H9 (cell line): Measurements from ENCODE around the gene CD52. TPM values are rescaled to one million over a fixed set of nuclear protein-coding genes. Genes with fewer than 3 reads are reported as not detected.
A peak's percentile ranks its signal among the peaks of the same experiment; 100 is the strongest.

Source experiments
- DNase-seq: peaks from one replicate; pipeline ENCODE4 v3.0.0-alpha.2; 2017
- H2AFZ ChIP-seq: one replicate; pipeline ENCODE4 v1.6.1; 2013; ENCODE audit warnings: mild to moderate bottlenecking, low read length, control low read depth, moderate library complexity
- H2AK5ac ChIP-seq: 2 replicates; pipeline ENCODE4 v1.6.1; 2013; ENCODE audit warnings: low read length, control low read depth, mixed read lengths; ENCODE audit not compliant: insufficient read length
- H2BK120ac ChIP-seq: one replicate; pipeline ENCODE4 v1.6.1; 2013; ENCODE audit warnings: low read depth, mild to moderate bottlenecking, low read length, control low read depth, inconsistent platforms; ENCODE audit not compliant: poor library complexity, severe bottlenecking
- H2BK12ac ChIP-seq: 2 replicates; pipeline ENCODE4 v1.6.1; 2013; ENCODE audit warnings: low read length, control low read depth, mixed read lengths, low read depth; ENCODE audit not compliant: insufficient read length
- H2BK15ac ChIP-seq: 2 replicates; pipeline ENCODE4 v1.6.1; 2013; ENCODE audit warnings: low read depth, low read length, control low read depth
- H2BK20ac ChIP-seq: one replicate; pipeline ENCODE4 v1.6.1; 2013; ENCODE audit warnings: low read depth, mild to moderate bottlenecking, low read length, control low read depth, inconsistent platforms; ENCODE audit not compliant: poor library complexity, severe bottlenecking
- H2BK5ac ChIP-seq: 2 replicates; pipeline ENCODE4 v1.6.1; 2013; ENCODE audit warnings: low read length, control low read depth, mixed read lengths; ENCODE audit not compliant: insufficient read length
- H3K14ac ChIP-seq: 2 replicates; pipeline ENCODE4 v1.6.1; 2013; ENCODE audit warnings: low read length, control low read depth; ENCODE audit not compliant: insufficient read depth
- H3K18ac ChIP-seq: 2 replicates; pipeline ENCODE4 v1.6.1; 2013; ENCODE audit warnings: low read depth, mild to moderate bottlenecking, mixed read lengths, low read length, control low read depth; ENCODE audit not compliant: insufficient read length
- H3K23ac ChIP-seq: 2 replicates; pipeline ENCODE4 v1.6.1; 2013; ENCODE audit warnings: low read length, control low read depth, mixed read lengths, low read depth; ENCODE audit not compliant: insufficient read length
- H3K23me2 ChIP-seq: 2 replicates; pipeline ENCODE4 v1.6.1; 2013; ENCODE audit warnings: low read depth, mild to moderate bottlenecking, mixed read lengths, low read length, control low read depth; ENCODE audit not compliant: insufficient read length, poor library complexity, severe bottlenecking
- H3K27ac ChIP-seq: 2 replicates; pipeline ENCODE4 v1.5.1; 2013; ENCODE audit warnings: low read length, control low read depth, mixed read lengths, low read depth; ENCODE audit not compliant: insufficient read length
- H3K27me3 ChIP-seq: 2 replicates; pipeline ENCODE4 v1.6.1; 2013; ENCODE audit warnings: low read length, control low read depth, inconsistent platforms; ENCODE audit not compliant: insufficient read depth
- H3K4ac ChIP-seq: 2 replicates; pipeline ENCODE4 v1.6.1; 2013; ENCODE audit warnings: low read depth, mild to moderate bottlenecking, control low read depth, inconsistent platforms, low read length, moderate library complexity
- H3K4me1 ChIP-seq: 2 replicates; pipeline ENCODE4 v1.6.1; 2013; ENCODE audit warnings: low read length, control low read depth, inconsistent platforms; ENCODE audit not compliant: insufficient read depth
- H3K4me2 ChIP-seq: 2 replicates; pipeline ENCODE4 v1.6.1; 2013; ENCODE audit warnings: low read length, control low read depth, mixed read lengths; ENCODE audit not compliant: insufficient read length, insufficient read depth
- H3K56ac ChIP-seq: 2 replicates; pipeline ENCODE4 v1.6.1; 2013; ENCODE audit warnings: low read depth, mild to moderate bottlenecking, mixed read lengths, low read length, control low read depth; ENCODE audit not compliant: insufficient read length
- H3K79me1 ChIP-seq: 2 replicates; pipeline ENCODE4 v1.6.1; 2013; ENCODE audit warnings: low read depth, mild to moderate bottlenecking, moderate library complexity, low read length, control low read depth, inconsistent platforms; ENCODE audit not compliant: insufficient read depth, poor library complexity, severe bottlenecking
- H3K79me2 ChIP-seq: 2 replicates; pipeline ENCODE4 v1.6.1; 2013; ENCODE audit warnings: low read length, control low read depth, inconsistent platforms; ENCODE audit not compliant: insufficient read depth
- H3K9ac ChIP-seq: 2 replicates; pipeline ENCODE4 v1.6.1; 2013; ENCODE audit warnings: low read length, control low read depth, mixed read lengths; ENCODE audit not compliant: insufficient read length; ENCODE audit errors: extremely low read depth
- H3K9me3 ChIP-seq: one replicate; pipeline ENCODE4 v1.6.1; 2013; ENCODE audit warnings: low read depth, low read length, inconsistent platforms; ENCODE audit not compliant: control insufficient read depth
- H3T11ph ChIP-seq: one replicate; pipeline ENCODE4 v1.6.1; 2013; ENCODE audit warnings: mild to moderate bottlenecking, low read length, control low read depth, inconsistent platforms
- H4K20me1 ChIP-seq: one replicate; pipeline ENCODE4 v1.6.1; 2013; ENCODE audit not compliant: control insufficient read depth, insufficient read length, insufficient read depth
- H4K5ac ChIP-seq: 2 replicates; pipeline ENCODE4 v1.6.1; 2013; ENCODE audit warnings: low read depth, mild to moderate bottlenecking, mixed read lengths, low read length, control low read depth; ENCODE audit not compliant: insufficient read length
- H4K8ac ChIP-seq: replicated peaks from 2 replicates; pipeline ENCODE4 v1.6.1; 2013; ENCODE audit warnings: low read length, control low read depth, mixed read lengths, low read depth; ENCODE audit not compliant: insufficient read length
- H4K91ac ChIP-seq: 2 replicates; pipeline ENCODE4 v1.6.1; 2013; ENCODE audit warnings: low read depth, mild to moderate bottlenecking, moderate library complexity, mixed read lengths, low read length, control low read depth; ENCODE audit not compliant: insufficient read length
- H3K27ac Mint-ChIP-seq, 3 experiments: 2 replicates in 2 of 3; 3 replicates in 1 of 3; pipeline ENCODE4 v1.8.0; 2020 to 2021; ENCODE audit warnings: mixed read lengths in 3 of 3, mild to moderate bottlenecking in 1 of 3, moderate library complexity in 1 of 3
- H3K27me3 Mint-ChIP-seq: 2 replicates; pipeline ENCODE4 v1.8.0; 2021; ENCODE audit warnings: low read depth, mild to moderate bottlenecking, moderate library complexity, mixed read lengths
- H3K36me3 Mint-ChIP-seq, 3 experiments: 2 replicates in 2 of 3; 3 replicates in 1 of 3; pipeline ENCODE4 v1.8.0; 2020 to 2021; ENCODE audit warnings: low read depth in 3 of 3, mixed read lengths in 3 of 3; ENCODE audit not compliant: insufficient read depth in 1 of 3
- H3K4me1 Mint-ChIP-seq, 2 experiments: 2 replicates each; pipeline ENCODE4 v1.8.0; 2020; ENCODE audit warnings: mixed read lengths in 2 of 2
- H3K4me3 Mint-ChIP-seq, 2 experiments: 2 replicates in 1 of 2; 3 replicates in 1 of 2; pipeline ENCODE4 v1.8.0; 2020 to 2021; ENCODE audit warnings: mild to moderate bottlenecking in 2 of 2, mixed read lengths in 2 of 2, moderate library complexity in 1 of 2
- H3K9me3 Mint-ChIP-seq, 2 experiments: 2 replicates in 1 of 2; 3 replicates in 1 of 2; pipeline ENCODE4 v1.8.0; 2020; ENCODE audit warnings: mild to moderate bottlenecking in 2 of 2, mixed read lengths in 2 of 2, moderate library complexity in 1 of 2
- WGBS: extraction: QIAGEN DNeasy Blood & Tissue Kit; methylation state at CpG from one replicate; pipeline ENCODE4 v1.1.7; 2013; ENCODE audit warnings: missing lambda C conversion rate, low lambda C conversion rate, mixed read lengths; ENCODE audit not compliant: insufficient read length; ENCODE audit errors: extremely low coverage; 5-methylcytosine and 5-hydroxymethylcytosine counted together
- total RNA-seq: library from RNA; stranded (reverse); gene quantifications from 2 replicates; pipeline ENCODE4 v1.2.1, GENCODE V29; 2021
- TF ChIP-seq, protein P1 (sequence below): fragments of 200-600 bp; sonication (generic); conservative IDR thresholded peaks from 3 replicates; pipeline ENCODE4 v1.8.0; 2021; ENCODE audit warnings: antibody characterized with exemption, mild to moderate bottlenecking

The CD52 gene
- total RNA-seq, 1 experiment from 2014 or later, result 4.1 TPM

DNA sequence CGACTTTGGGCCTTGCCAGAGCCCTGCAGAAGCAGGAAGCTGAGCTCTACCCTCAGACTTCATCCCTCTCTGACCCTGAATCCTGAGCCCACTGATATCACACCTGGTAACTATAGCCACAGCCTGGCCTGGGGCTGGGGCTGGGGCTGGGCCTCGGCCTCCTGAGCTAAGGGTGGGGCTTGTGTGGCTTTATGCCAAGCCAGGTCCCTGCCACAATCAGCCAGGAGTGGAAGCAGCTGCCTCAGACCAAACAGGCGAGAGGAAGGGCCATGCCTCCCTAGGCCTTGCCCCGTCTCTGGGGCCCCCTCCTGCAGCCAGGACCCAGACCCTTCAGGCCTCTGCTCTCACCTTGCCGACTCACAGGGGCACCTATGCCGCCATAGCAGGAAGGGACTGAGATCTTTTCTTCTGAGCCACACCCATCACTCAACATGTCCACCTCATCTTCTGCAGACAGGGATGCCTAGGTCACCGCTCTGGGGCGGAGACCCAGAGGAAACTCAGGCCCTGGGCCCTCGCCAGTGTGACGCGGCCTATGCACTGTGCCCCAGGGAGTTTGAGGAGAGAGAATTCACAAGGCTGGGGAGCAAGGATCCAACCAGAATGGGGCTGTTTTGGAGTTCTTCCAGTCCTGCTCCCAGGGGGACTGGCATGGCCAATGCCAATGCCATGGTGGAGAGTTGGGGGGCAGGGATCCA lies 17.0 kb upstream of the CD52 start:
- H4K20me1 ChIP-seq, result no peaks in the 10 kb centered on the region
- H3K27ac ChIP-seq, result no peak overlapping the region
- H3K79me1 ChIP-seq, result no peaks in the 10 kb centered on the region
- no peak overlapping the region for H2BK120ac ChIP-seq
- peaks cover 6% of the 10 kb centered on the region in 2 experiments for H3K4me1 Mint-ChIP-seq
- no peaks in the 10 kb centered on the region for H3K36me3 Mint-ChIP-seq
- 0 out of 2 replicates have a peak, but pooled peaks cover 2% of the 10 kb centered on the region for H3K27me3 Mint-ChIP-seq
- H3K4me1 ChIP-seq, result no peaks in the 10 kb centered on the region
- H2AK5ac ChIP-seq, result no peak overlapping the region
- H3K27me3 ChIP-seq, result no peaks in the 10 kb centered on the region
- no peak overlapping the region for H3K18ac ChIP-seq
- no peak overlapping the region for H3K23ac ChIP-seq
- no peaks in the 10 kb centered on the region for H3K9me3 ChIP-seq
- no peak overlapping the region for H3K4me2 ChIP-seq
- whole genome bisulfite sequencing, result no CpG with 5 or more reads among the region's 11 CpGs
- H3K14ac ChIP-seq, result no peak overlapping the region
- H2AFZ ChIP-seq, result no peak overlapping the region
- no peak overlapping the region for H3T11ph ChIP-seq
- peak overlapping the region; percentile 73 to 95 (median 90); a peak in 4 of 7 replicates for H3K27ac Mint-ChIP-seq
- H3K56ac ChIP-seq, result no peak overlapping the region
- TF ChIP-seq, protein P1, sequence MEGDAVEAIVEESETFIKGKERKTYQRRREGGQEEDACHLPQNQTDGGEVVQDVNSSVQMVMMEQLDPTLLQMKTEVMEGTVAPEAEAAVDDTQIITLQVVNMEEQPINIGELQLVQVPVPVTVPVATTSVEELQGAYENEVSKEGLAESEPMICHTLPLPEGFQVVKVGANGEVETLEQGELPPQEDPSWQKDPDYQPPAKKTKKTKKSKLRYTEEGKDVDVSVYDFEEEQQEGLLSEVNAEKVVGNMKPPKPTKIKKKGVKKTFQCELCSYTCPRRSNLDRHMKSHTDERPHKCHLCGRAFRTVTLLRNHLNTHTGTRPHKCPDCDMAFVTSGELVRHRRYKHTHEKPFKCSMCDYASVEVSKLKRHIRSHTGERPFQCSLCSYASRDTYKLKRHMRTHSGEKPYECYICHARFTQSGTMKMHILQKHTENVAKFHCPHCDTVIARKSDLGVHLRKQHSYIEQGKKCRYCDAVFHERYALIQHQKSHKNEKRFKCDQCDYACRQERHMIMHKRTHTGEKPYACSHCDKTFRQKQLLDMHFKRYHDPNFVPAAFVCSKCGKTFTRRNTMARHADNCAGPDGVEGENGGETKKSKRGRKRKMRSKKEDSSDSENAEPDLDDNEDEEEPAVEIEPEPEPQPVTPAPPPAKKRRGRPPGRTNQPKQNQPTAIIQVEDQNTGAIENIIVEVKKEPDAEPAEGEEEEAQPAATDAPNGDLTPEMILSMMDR, result no peak
- H3K4me3 Mint-ChIP-seq, result no peak overlapping the region
- no peak overlapping the region for H2BK15ac ChIP-seq
- no peaks in the 10 kb centered on the region for H3K23me2 ChIP-seq
- no peak overlapping the region for H2BK20ac ChIP-seq
- no peaks in the 10 kb centered on the region for H3K9me3 Mint-ChIP-seq
- H3K4ac ChIP-seq, result no peak overlapping the region
- no peak overlapping the region for H3K9ac ChIP-seq
- H4K8ac ChIP-seq, result no peak overlapping the region
- no peak overlapping the region for H2BK12ac ChIP-seq
- no peak overlapping the region for H4K91ac ChIP-seq
- no peak overlapping the region for H2BK5ac ChIP-seq
- no peak for DNase-seq
- no peaks in the 10 kb centered on the region for H3K79me2 ChIP-seq
- no peak overlapping the region for H4K5ac ChIP-seq
